Measurements from ENCODE around the gene MIEN1.

DNA sequence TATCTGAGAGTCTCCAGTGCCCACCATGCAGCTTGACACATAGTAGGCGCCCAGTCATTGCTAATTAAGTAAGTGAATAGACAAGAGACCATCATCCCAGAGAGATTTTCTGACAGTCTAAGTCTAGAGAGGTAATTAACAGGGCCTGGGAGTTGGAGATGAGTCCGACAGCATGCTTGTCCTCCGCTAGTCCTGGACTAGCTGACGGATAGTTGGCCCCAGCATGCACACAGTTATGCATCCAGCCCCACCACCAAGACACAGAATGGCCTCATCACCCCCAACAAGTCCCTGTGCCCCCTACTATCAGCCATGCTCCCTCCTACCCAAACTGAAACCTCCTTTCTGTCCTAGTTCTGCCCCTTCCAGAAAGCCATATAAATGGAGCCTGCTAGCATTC, 17.4 kb upstream of the MIEN1 start:
- no peak for TF ChIP-seq EP300 (IDR thresholded peaks at IDR 0.05)
- TF ChIP-seq, protein P1, sequence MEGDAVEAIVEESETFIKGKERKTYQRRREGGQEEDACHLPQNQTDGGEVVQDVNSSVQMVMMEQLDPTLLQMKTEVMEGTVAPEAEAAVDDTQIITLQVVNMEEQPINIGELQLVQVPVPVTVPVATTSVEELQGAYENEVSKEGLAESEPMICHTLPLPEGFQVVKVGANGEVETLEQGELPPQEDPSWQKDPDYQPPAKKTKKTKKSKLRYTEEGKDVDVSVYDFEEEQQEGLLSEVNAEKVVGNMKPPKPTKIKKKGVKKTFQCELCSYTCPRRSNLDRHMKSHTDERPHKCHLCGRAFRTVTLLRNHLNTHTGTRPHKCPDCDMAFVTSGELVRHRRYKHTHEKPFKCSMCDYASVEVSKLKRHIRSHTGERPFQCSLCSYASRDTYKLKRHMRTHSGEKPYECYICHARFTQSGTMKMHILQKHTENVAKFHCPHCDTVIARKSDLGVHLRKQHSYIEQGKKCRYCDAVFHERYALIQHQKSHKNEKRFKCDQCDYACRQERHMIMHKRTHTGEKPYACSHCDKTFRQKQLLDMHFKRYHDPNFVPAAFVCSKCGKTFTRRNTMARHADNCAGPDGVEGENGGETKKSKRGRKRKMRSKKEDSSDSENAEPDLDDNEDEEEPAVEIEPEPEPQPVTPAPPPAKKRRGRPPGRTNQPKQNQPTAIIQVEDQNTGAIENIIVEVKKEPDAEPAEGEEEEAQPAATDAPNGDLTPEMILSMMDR (IDR thresholded peaks at IDR 0.05), result no peak

Measured in stomach (tissue), 4 donors.